Cortex of kidney (tissue), 1 donor: ENCODE results near the gene UFC1.
"Not testable (repeated sequence)": the region's sequence is repeated elsewhere in the genome, so short reads cannot be mapped to it uniquely, and the experiment has no call there.

Experiments used
- DNase-seq: peaks from one replicate; lab custom pipeline; 2025; lab: John Stamatoyannopoulos, UW

UFC1 gene

GRCh38 chr1:161153682-161154337 lies at the start of gene UFC1:
TSS of gene UFC1 (plus strand) at chr1:161153978. CDS start at chr1:161153998, 20 bp downstream.
- DNase-seq = no peak

- no peak for DNase-seq
These were observed 47.3 kb upstream of the UFC1 start for GRCh38 chr1:161106431-161106830.

- no peak for DNase-seq
These were observed 42.7 kb upstream of the UFC1 start for GRCh38 chr1:161111117-161111516.

GRCh38 chr1:161111527-161111926 lies 42.3 kb upstream of the UFC1 start:
- DNase-seq = no peak

GRCh38 chr1:161113915-161114314 lies 39.9 kb upstream of the UFC1 start:
- no peak for DNase-seq

- no peak for DNase-seq
These were observed 39.2 kb upstream of the UFC1 start for GRCh38 chr1:161114556-161114955.

GRCh38 chr1:161115132-161115711 lies 38.6 kb upstream of the UFC1 start:
- DNase-seq = no peak

- not testable (repeated sequence) for DNase-seq
These were observed 37.8 kb upstream of the UFC1 start for GRCh38 chr1:161115961-161116360.

- peak; percentile 19 for DNase-seq
These were observed 35.8 kb upstream of the UFC1 start, which contains the start of the genes NIT1 and PFDN2 for GRCh38 chr1:161117759-161118581. TSS of gene NIT1 (plus strand) at chr1:161118105. CDS start at chr1:161118177, 72 bp downstream. TSS of gene PFDN2 (minus strand) at chr1:161118037. CDS start at chr1:161118026, 11 bp downstream.

- DNase-seq = no peak
These were observed 34.5 kb upstream of the UFC1 start for GRCh38 chr1:161119092-161119903.

- DNase-seq = no peak
These were observed 32.6 kb upstream of the UFC1 start for GRCh38 chr1:161121042-161121650.

- no peak for DNase-seq
These were observed 31.9 kb upstream of the UFC1 start for GRCh38 chr1:161121834-161122233.

- DNase-seq = no peak
These were observed 30.8 kb upstream of the UFC1 start for GRCh38 chr1:161122967-161123366.

GRCh38 chr1:161127649-161128048 lies 26.1 kb upstream of the UFC1 start:
- no peak for DNase-seq

GRCh38 chr1:161128591-161129420 lies 25.0 kb upstream of the UFC1 start:
- DNase-seq = no peak

- DNase-seq = no peak
These were observed 23.5 kb upstream of the UFC1 start for GRCh38 chr1:161130266-161130665.

- no peak for DNase-seq
These were observed 22.0 kb upstream of the UFC1 start for GRCh38 chr1:161131523-161132409.

GRCh38 chr1:161132410-161133219 lies 21.2 kb upstream of the UFC1 start, which contains the start of gene DEDD:
TSS of gene DEDD (minus strand) at chr1:161132667. CDS start at chr1:161124462, 8,205 bp downstream.
- peak; percentile 59 for DNase-seq
